A549 (cell line): ENCODE data around the gene CCT3. TPM values are rescaled to one million over a fixed set of nuclear protein-coding genes. Genes with fewer than 3 reads are reported as not detected.

Source experiments
- ATAC-seq, 2 experiments: fragments of 200-7000 bp in 1 of 2; fragments of >200 bp in 1 of 2; cut with Nextera tagmentation in 1 of 2; cut with Tn5 transposase in 1 of 2; 3 replicates each; pipeline versions ENCODE4 v1.8.0 to v1.9.1; 2018 to 2020; ENCODE audit warnings: mild to moderate bottlenecking in 1 of 2, moderate library complexity in 1 of 2
- CTCF ChIA-PET: fragments of 300-600 bp; sonication (Branson Sonifier 250); formaldehyde crosslinking; extraction: SDS; loops from one replicate; lab custom pipeline; 2021; ENCODE audit warnings: antibody characterized with exemption, inconsistent platforms; lab: Yijun Ruan, JAX
- POLR2A ChIA-PET: fragments of 350-600 bp; formaldehyde crosslinking; extraction: SDS; loops from one replicate; lab custom pipeline; 2021; ENCODE audit warnings: antibody characterized with exemption, inconsistent platforms; lab: Yijun Ruan, JAX
- DNase-seq, 2 experiments: peaks; one replicate each; pipeline versions ENCODE4 v3.0.0 to v3.0.0-alpha.2; 2011 to 2016; ENCODE audit warnings: low read depth in 1 of 2, low spot score in 1 of 2
- FAIRE-seq: peaks from 2 replicates; lab custom pipeline; 2011; peaks lifted over from hg19 to GRCh38; lab: Jason Lieb, UNC
- H3K27ac ChIP-seq, 2 experiments: fragments of >200 bp; sonication (Bioruptor Twin); formaldehyde crosslinking; 3 replicates each; pipeline ENCODE4 v1.5.1; 2016 to 2017
- H3K4me1 ChIP-seq: fragments of >200 bp; sonication (Bioruptor Twin); formaldehyde crosslinking; 3 replicates; pipeline ENCODE4 v1.6.1; 2016
- H3K4me2 ChIP-seq: fragments of >200 bp; sonication (Bioruptor Twin); formaldehyde crosslinking; 3 replicates; pipeline ENCODE4 v1.6.1; 2016
- H3K4me3 ChIP-seq: fragments of >200 bp; sonication (Bioruptor Twin); formaldehyde crosslinking; 3 replicates; pipeline ENCODE4 v1.5.1; 2016
- H3K9me3 ChIP-seq: fragments of >200 bp; sonication (Bioruptor Twin); formaldehyde crosslinking; 3 replicates; pipeline ENCODE4 v1.6.1; 2016
- ATOH8 ChIP-seq: fragments of 250-450 bp; sonication (Bioruptor Pico); IDR thresholded peaks from 2 replicates; pipeline ENCODE4 v1.5.0; 2020; ENCODE audit warnings: low read depth, mild to moderate bottlenecking, moderate library complexity
- CBX2 ChIP-seq: fragments of 200-600 bp; sonication (generic); IDR thresholded peaks from 2 replicates; pipeline ENCODE4 v1.6.1; 2016; ENCODE audit warnings: low read depth, mild to moderate bottlenecking, borderline replicate concordance
- CEBPB ChIP-seq, 2 experiments: fragments of >200 bp in 1 of 2; sonication (Bioruptor Twin) in 1 of 2; formaldehyde crosslinking in 1 of 2; IDR thresholded peaks; 2 replicates each; pipeline ENCODE4 v1.6.1; 2012 to 2016
- E2F6 ChIP-seq: IDR thresholded peaks from 2 replicates; pipeline ENCODE4 v1.6.1; 2012; ENCODE audit warnings: low read depth, borderline replicate concordance
- EHF ChIP-seq: fragments of 250-450 bp; sonication (Bioruptor Pico); IDR thresholded peaks from 2 replicates; pipeline ENCODE4 v1.5.0; 2020; ENCODE audit warnings: mild to moderate bottlenecking
- EHMT2 ChIP-seq: fragments of 200-600 bp; sonication (generic); IDR thresholded peaks from 2 replicates; pipeline ENCODE4 v1.6.1; 2016; ENCODE audit warnings: antibody characterized with exemption, low read depth, mild to moderate bottlenecking, moderate library complexity
- ELK1 ChIP-seq: fragments of 150-350 bp; IDR thresholded peaks from 2 replicates; pipeline ENCODE4 v1.6.1; 2014; ENCODE audit warnings: low read depth, mild to moderate bottlenecking, low read length
- EP300 ChIP-seq, 2 experiments: fragments of >200 bp; sonication (Bioruptor Twin); formaldehyde crosslinking; IDR thresholded peaks; 2 replicates in 1 of 2; 3 replicates in 1 of 2; pipeline ENCODE4 v1.6.1; 2016 to 2017
- HDAC2 ChIP-seq: fragments of 200-600 bp; sonication (generic); IDR thresholded peaks from 2 replicates; pipeline ENCODE4 v1.6.1; 2016
- HES2 ChIP-seq: fragments of >200 bp; sonication (Bioruptor Twin); formaldehyde crosslinking; IDR thresholded peaks from 2 replicates; pipeline ENCODE4 v1.6.1; 2016
- HEYL ChIP-seq: fragments of 250-450 bp; sonication (Bioruptor Pico); IDR thresholded peaks from 2 replicates; pipeline ENCODE4 v1.8.0; 2021; ENCODE audit warnings: mild to moderate bottlenecking, moderate library complexity
- HMGXB4 ChIP-seq: fragments of 250-450 bp; sonication (Bioruptor Pico); IDR thresholded peaks from 2 replicates; pipeline ENCODE4 v1.5.0; 2021; ENCODE audit warnings: mild to moderate bottlenecking, moderate library complexity, borderline replicate concordance
- HOXA7 ChIP-seq: fragments of 250-450 bp; sonication (Bioruptor Pico); IDR thresholded peaks from 2 replicates; pipeline ENCODE4 v1.5.0; 2020; ENCODE audit warnings: mild to moderate bottlenecking, moderate library complexity
- KDM1A ChIP-seq: fragments of 200-600 bp; sonication (generic); IDR thresholded peaks from 2 replicates; pipeline ENCODE4 v1.6.1; 2016; ENCODE audit warnings: low read depth, mild to moderate bottlenecking
- KDM5A ChIP-seq: fragments of 200-600 bp; sonication (generic); IDR thresholded peaks from 2 replicates; pipeline ENCODE4 v1.6.1; 2016; ENCODE audit warnings: antibody characterized with exemption, mild to moderate bottlenecking
- MAFK ChIP-seq: fragments of 450-650 bp; IDR thresholded peaks from 2 replicates; pipeline ENCODE4 v1.6.1; 2014; ENCODE audit not compliant: partially characterized antibody
- MAX ChIP-seq: IDR thresholded peaks from 2 replicates; pipeline ENCODE4 v1.6.1; 2012
- MYC ChIP-seq: IDR thresholded peaks from 2 replicates; pipeline ENCODE4 v1.6.1; 2012; ENCODE audit warnings: mild to moderate bottlenecking, inconsistent platforms, low read length, improper control_type of control experiment, borderline replicate concordance
- PHF8 ChIP-seq: fragments of 200-600 bp; sonication (generic); IDR thresholded peaks from 2 replicates; pipeline ENCODE4 v1.6.1; 2016; ENCODE audit warnings: low read depth, mild to moderate bottlenecking, antibody characterized with exemption, moderate library complexity, borderline replicate concordance
- RARB ChIP-seq: fragments of 250-450 bp; sonication (Bioruptor Pico); IDR thresholded peaks from 2 replicates; pipeline ENCODE4 v1.8.0; 2021; ENCODE audit warnings: mild to moderate bottlenecking, moderate library complexity
- ZC3H11A ChIP-seq: fragments of 450-650 bp; IDR thresholded peaks from 2 replicates; pipeline ENCODE4 v1.6.1; 2014; ENCODE audit warnings: antibody characterized with exemption, mild to moderate bottlenecking
- ZSCAN20 ChIP-seq: fragments of 250-450 bp; sonication (Bioruptor Pico); IDR thresholded peaks from 2 replicates; pipeline ENCODE4 v1.8.0; 2022; ENCODE audit warnings: mild to moderate bottlenecking, moderate library complexity
- WGBS: methylation state at CpG from one replicate; pipeline ENCODE4 v1.1.6; 2017; ENCODE audit errors: missing lambda C conversion rate; 5-methylcytosine and 5-hydroxymethylcytosine counted together
- polyA plus RNA-seq, 4 experiments: library from polyadenylated mRNA; depleted of rRNA in 3 of 4; stranded (reverse); fragments of >200 nt; fragmentation: RNase III in 1 of 4; extraction: RNeasy Plus Mini Kit Qiagen cat#74134 plus additional on column Dnase treatment in 1 of 4; gene quantifications; 2 replicates in 3 of 4; 3 replicates in 1 of 4; pipeline ENCODE4 v1.2.3, GENCODE V29; 2011 to 2017

The CCT3 gene
- polyA plus RNA-seq, 2 of the 4 experiments (the other 2 are of a cell fraction) = 528 to 824 TPM

GRCh38 chr1:156387870-156388173, 49.7 kb upstream of the CCT3 start:
- POLR2A ChIA-PET = no interaction called here
- TF ChIP-seq RARB (CRISPR knock-in tag) = no peak
- TF ChIP-seq HDAC2 = no peak
- no peak for TF ChIP-seq KDM5A
- no peak for TF ChIP-seq EP300 (IDR thresholded peaks at IDR 0.05)
- TF ChIP-seq HES2 = no peak
- no peak for TF ChIP-seq HMGXB4 (CRISPR knock-in tag)
- TF ChIP-seq CBX2 = no peak
- no peak for TF ChIP-seq E2F6
- no peak for TF ChIP-seq CEBPB (IDR thresholded peaks at IDR 0.05)
- no peak for TF ChIP-seq MAFK
- no peak for TF ChIP-seq HOXA7
- TF ChIP-seq PHF8 = no peak
- TF ChIP-seq HEYL = no peak
- no peak for TF ChIP-seq ATOH8
- no peak for TF ChIP-seq MYC
- TF ChIP-seq EHMT2 = no peak
- TF ChIP-seq KDM1A = no peak
- no peak for TF ChIP-seq ZSCAN20 (CRISPR knock-in tag)
- TF ChIP-seq ZC3H11A = no peak
- TF ChIP-seq, all 56 proteins: peak for 0
- CTCF ChIA-PET = interaction anchor here (2.8 to 31.5 kb wide), 6 partner anchors 18 to 237 kb away, joined by 15 to 543 read pairs (median 282); partner anchors contain the start of gene RHBG
- no peak overlapping the region for H3K27ac ChIP-seq
- H3K9me3 ChIP-seq = no peaks in the 10 kb centered on the region
- FAIRE-seq (no peak), DNase-seq (no peak), ATAC-seq (no peak)
- no peak overlapping the region for H3K4me2 ChIP-seq
- H3K4me1 ChIP-seq = peaks cover under 1% of the 10 kb centered on the region; the same call in 1 of the 3 replicates
- H3K4me3 ChIP-seq = no peak overlapping the region
- WGBS = 85% methylated on average over 15 of the region's 15 CpGs

GRCh38 chr1:156386949-156387869, 49.1 kb upstream of the CCT3 start:
- H3K4me1 ChIP-seq = no peaks in the 10 kb centered on the region
- H3K9me3 ChIP-seq = no peaks in the 10 kb centered on the region
- ATAC-seq (no peak), DNase-seq (no peak), FAIRE-seq (no peak)
- no peak overlapping the region for H3K27ac ChIP-seq
- 93% methylated on average over 8 of the region's 8 CpGs for WGBS
- ChIA-PET CTCF (interaction anchor here (1.2 to 31.5 kb wide), 15 partner anchors 19 to 237 kb away, joined by 3 to 543 read pairs (median 26); partner anchors contain the start of genes MEF2D and RHBG), POLR2A (no interaction called here)
- TF ChIP-seq EHF (CRISPR knock-in tag) (no peak), MAX (no peak), ELK1 (no peak), EHMT2 (no peak)
- no peak overlapping the region for H3K4me2 ChIP-seq
- H3K4me3 ChIP-seq = no peak overlapping the region
